GM23338 (cell line): ENCODE results near the gene BCAS1. TPM values are rescaled to one million over a fixed set of nuclear protein-coding genes. Genes with fewer than 3 reads are reported as not detected.

ENCODE experiments used
- ATAC-seq: fragments of 200-7000 bp; cut with Tn5 transposase; 3 replicates; pipeline ENCODE4 v1.9.1; 2020
- DNase-seq: peaks from one replicate; pipeline ENCODE4 v3.0.0-alpha.2; 2015; ENCODE audit warnings: low spot score
- H2AFZ ChIP-seq: fragments of 200-600 bp; sonication (generic); 2 replicates; pipeline ENCODE4 v1.8.0; 2016; ENCODE audit warnings: antibody characterized with exemption, mild to moderate bottlenecking, moderate library complexity
- H3F3A ChIP-seq: fragments of 200-600 bp; sonication (generic); replicated peaks from 2 replicates; pipeline ENCODE4 v1.8.0; 2017; ENCODE audit warnings: antibody characterized with exemption, mixed run types, low read depth
- H3K27ac ChIP-seq: fragments of 200-600 bp; sonication (generic); 2 replicates; pipeline ENCODE4 v1.6.1; 2016; ENCODE audit warnings: low read depth
- H3K27me3 ChIP-seq: fragments of 200-600 bp; sonication (generic); 2 replicates; pipeline ENCODE4 v1.8.0; 2016; ENCODE audit warnings: mild to moderate bottlenecking, mixed run types, moderate library complexity; ENCODE audit not compliant: insufficient read depth
- H3K36me3 ChIP-seq: fragments of 200-600 bp; sonication (generic); 2 replicates; pipeline ENCODE4 v1.8.0; 2016; ENCODE audit warnings: mild to moderate bottlenecking; ENCODE audit not compliant: insufficient read depth
- H3K4me1 ChIP-seq: fragments of 200-600 bp; sonication (generic); 2 replicates; pipeline ENCODE4 v1.8.0; 2016; ENCODE audit warnings: mild to moderate bottlenecking, moderate library complexity; ENCODE audit not compliant: insufficient read depth
- H3K4me2 ChIP-seq: fragments of 200-600 bp; sonication (generic); 2 replicates; pipeline ENCODE4 v1.7.1; 2017; ENCODE audit warnings: mixed run types
- H3K4me3 ChIP-seq: fragments of 200-600 bp; sonication (generic); 2 replicates; pipeline ENCODE4 v1.6.1; 2016; ENCODE audit warnings: mixed run types
- H3K79me2 ChIP-seq: fragments of 200-600 bp; sonication (generic); replicated peaks from 2 replicates; pipeline ENCODE4 v1.8.0; 2017; ENCODE audit warnings: mild to moderate bottlenecking; ENCODE audit not compliant: insufficient read depth
- H3K9me2 ChIP-seq: fragments of 200-600 bp; sonication (generic); 2 replicates; pipeline ENCODE4 v1.8.0; 2017; ENCODE audit not compliant: insufficient read depth
- H4K20me1 ChIP-seq: fragments of 200-600 bp; sonication (generic); replicated peaks from 2 replicates; pipeline ENCODE4 v1.8.0; 2017; ENCODE audit warnings: mild to moderate bottlenecking; ENCODE audit not compliant: insufficient read depth
- H3K27ac Mint-ChIP-seq: 2 replicates; pipeline ENCODE4 v1.8.0; 2020; ENCODE audit warnings: inconsistent platforms, mild to moderate bottlenecking, moderate library complexity, mixed read lengths
- H3K27me3 Mint-ChIP-seq: 3 replicates; pipeline ENCODE4 v1.8.0; 2022; ENCODE audit warnings: low read depth, mild to moderate bottlenecking, moderate library complexity, mixed read lengths, inconsistent platforms; ENCODE audit not compliant: insufficient read depth, poor library complexity
- H3K36me3 Mint-ChIP-seq: 3 replicates; pipeline ENCODE4 v1.8.0; 2021; ENCODE audit warnings: low read depth, mild to moderate bottlenecking, inconsistent platforms, moderate library complexity, mixed read lengths
- H3K4me1 Mint-ChIP-seq: 3 replicates; pipeline ENCODE4 v1.8.0; 2020; ENCODE audit warnings: mild to moderate bottlenecking, inconsistent platforms, mixed read lengths
- H3K4me3 Mint-ChIP-seq: 3 replicates; pipeline ENCODE4 v1.8.0; 2021; ENCODE audit warnings: moderate library complexity, mild to moderate bottlenecking, inconsistent platforms, mixed read lengths
- H3K9me3 Mint-ChIP-seq: 3 replicates; pipeline ENCODE4 v1.8.0; 2020; ENCODE audit warnings: moderate library complexity, mild to moderate bottlenecking, inconsistent platforms, mixed read lengths
- CREB1 ChIP-seq: fragments of 250-450 bp; sonication (Bioruptor Pico); IDR thresholded peaks from 2 replicates; pipeline ENCODE4 v1.5.0; 2020; ENCODE audit warnings: low read depth, mild to moderate bottlenecking, moderate library complexity
- ETS1 ChIP-seq: IDR thresholded peaks from 2 replicates; pipeline ENCODE4 v1.6.1; 2016; ENCODE audit warnings: antibody characterized with exemption
- EZH2 ChIP-seq: fragments of 200-600 bp; sonication (generic); IDR thresholded peaks from one replicate; pipeline ENCODE4 v1.8.0; 2017; ENCODE audit warnings: antibody characterized with exemption, mild to moderate bottlenecking, low read depth; ENCODE audit not compliant: unreplicated experiment
- EZH2phosphoT487 ChIP-seq: fragments of 200-600 bp; sonication (generic); IDR thresholded peaks from one replicate; pipeline ENCODE4 v1.8.1; 2018; ENCODE audit warnings: antibody characterized with exemption; ENCODE audit not compliant: unreplicated experiment
- JUNB ChIP-seq: IDR thresholded peaks from one replicate; pipeline ENCODE4 v1.6.1; 2016; ENCODE audit warnings: antibody characterized with exemption; ENCODE audit not compliant: unreplicated experiment
- NANOG ChIP-seq: IDR thresholded peaks from 2 replicates; pipeline ENCODE4 v1.6.1; 2016; ENCODE audit warnings: antibody characterized with exemption, borderline replicate concordance
- POLR2AphosphoS5 ChIP-seq: IDR thresholded peaks from 2 replicates; pipeline ENCODE4 v1.6.1; 2016; ENCODE audit warnings: antibody characterized with exemption, low read depth
- REST ChIP-seq: IDR thresholded peaks from one replicate; pipeline ENCODE4 v1.6.1; 2018; ENCODE audit warnings: antibody characterized with exemption; ENCODE audit not compliant: unreplicated experiment
- STAT1 ChIP-seq: IDR thresholded peaks from one replicate; pipeline ENCODE4 v1.6.1; 2016; ENCODE audit warnings: antibody characterized with exemption; ENCODE audit not compliant: unreplicated experiment
- ZNF114 ChIP-seq: fragments of 250-450 bp; sonication (Bioruptor Pico); IDR thresholded peaks from 2 replicates; pipeline ENCODE4 v1.5.0; 2020; ENCODE audit warnings: mild to moderate bottlenecking, moderate library complexity
- ZNF331 ChIP-seq: fragments of 250-450 bp; sonication (Bioruptor Pico); IDR thresholded peaks from 2 replicates; pipeline ENCODE4 v1.5.0; 2020; ENCODE audit warnings: low read depth, mild to moderate bottlenecking, moderate library complexity
- ZNF462 ChIP-seq: fragments of 250-450 bp; sonication (Bioruptor Pico); IDR thresholded peaks from 2 replicates; pipeline ENCODE4 v1.5.0; 2020; ENCODE audit warnings: mild to moderate bottlenecking, moderate library complexity
- polyA plus RNA-seq: library from polyadenylated mRNA; unstranded; fragments of >200 nt; fragmentation: Nextera tagmentation; extraction: Ambion mirVana; gene quantifications from 2 replicates; pipeline ENCODE4 v1.2.1, GENCODE V29; 2016
- total RNA-seq: library from RNA; depleted of rRNA; stranded (reverse); fragments of >200 nt; shearing (Covaris generic); gene quantifications from 2 replicates; pipeline ENCODE4 v1.2.3, GENCODE V29; 2014
- TF ChIP-seq, protein P1 (sequence below), 2 experiments: fragments of 200-600 bp in 1 of 2; sonication (generic) in 1 of 2; conservative IDR thresholded peaks; 2 replicates each; pipeline versions ENCODE4 v1.5.1 to v1.6.1; 2016 to 2017; ENCODE audit warnings: antibody characterized with exemption in 2 of 2, low read depth in 2 of 2, mild to moderate bottlenecking in 2 of 2, moderate library complexity in 1 of 2

The BCAS1 gene
- total and polyA plus RNA-seq, 2 experiments from 2014 or later: 0.17 to 0.19 TPM

GRCh38 chr20:54100563-54100962 is 30.2 kb upstream of the BCAS1 start:
- no peak overlapping the region for H2AFZ ChIP-seq
- Mint-ChIP-seq H3K27ac (no peak overlapping the region), H3K27me3 (peaks cover 5% of the 10 kb centered on the region), H3K4me1 (no peaks in the 10 kb centered on the region), H3K4me3 (no peak overlapping the region), H3K9me3 (no peaks in the 10 kb centered on the region), H3K36me3 (no peaks in the 10 kb centered on the region)
- H3K27me3 ChIP-seq: no peaks in the 10 kb centered on the region
- H3K4me2 ChIP-seq: no peak overlapping the region
- ATAC-seq: no peak
- DNase-seq: no peak
- no peaks in the 10 kb centered on the region for H3K4me1 ChIP-seq
- TF ChIP-seq ZNF462: no peak
- no peak for TF ChIP-seq JUNB
- no peak for TF ChIP-seq ETS1
- TF ChIP-seq ZNF331 (CRISPR knock-in tag): no peak
- TF ChIP-seq, protein P1, sequence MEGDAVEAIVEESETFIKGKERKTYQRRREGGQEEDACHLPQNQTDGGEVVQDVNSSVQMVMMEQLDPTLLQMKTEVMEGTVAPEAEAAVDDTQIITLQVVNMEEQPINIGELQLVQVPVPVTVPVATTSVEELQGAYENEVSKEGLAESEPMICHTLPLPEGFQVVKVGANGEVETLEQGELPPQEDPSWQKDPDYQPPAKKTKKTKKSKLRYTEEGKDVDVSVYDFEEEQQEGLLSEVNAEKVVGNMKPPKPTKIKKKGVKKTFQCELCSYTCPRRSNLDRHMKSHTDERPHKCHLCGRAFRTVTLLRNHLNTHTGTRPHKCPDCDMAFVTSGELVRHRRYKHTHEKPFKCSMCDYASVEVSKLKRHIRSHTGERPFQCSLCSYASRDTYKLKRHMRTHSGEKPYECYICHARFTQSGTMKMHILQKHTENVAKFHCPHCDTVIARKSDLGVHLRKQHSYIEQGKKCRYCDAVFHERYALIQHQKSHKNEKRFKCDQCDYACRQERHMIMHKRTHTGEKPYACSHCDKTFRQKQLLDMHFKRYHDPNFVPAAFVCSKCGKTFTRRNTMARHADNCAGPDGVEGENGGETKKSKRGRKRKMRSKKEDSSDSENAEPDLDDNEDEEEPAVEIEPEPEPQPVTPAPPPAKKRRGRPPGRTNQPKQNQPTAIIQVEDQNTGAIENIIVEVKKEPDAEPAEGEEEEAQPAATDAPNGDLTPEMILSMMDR (conservative IDR thresholded peaks at IDR 0.05; ENCODE audit: low read depth in 2 of 2): no peak
- no peak for TF ChIP-seq CREB1 (CRISPR knock-in tag)
- no peak for TF ChIP-seq POLR2AphosphoS5
- TF ChIP-seq STAT1: no peak
- TF ChIP-seq EZH2: no peak
- TF ChIP-seq REST: no peak
- TF ChIP-seq EZH2phosphoT487: no peak
- TF ChIP-seq ZNF114: no peak
- TF ChIP-seq NANOG: no peak
- H4K20me1 ChIP-seq: no peaks in the 10 kb centered on the region
- H3K79me2 ChIP-seq: no peaks in the 10 kb centered on the region
- no peaks in the 10 kb centered on the region for H3K9me2 ChIP-seq
- no peak overlapping the region for H3K4me3 ChIP-seq
- H3F3A ChIP-seq: 0 out of 2 replicates have a peak, but pooled peaks cover 2% of the 10 kb centered on the region
- H3K36me3 ChIP-seq: no peaks in the 10 kb centered on the region
- no peak overlapping the region for H3K27ac ChIP-seq
